GM21529 (cell line): Measurements from ENCODE around the gene PHKB.

Experiments used
- ATAC-seq: cut with Tn5 transposase; IDR thresholded peaks from one replicate; pipeline ENCODE4 v1.9.1; 2021; ENCODE audit not compliant: unreplicated experiment

PHKB gene

GRCh38 chr16:47611848-47612493, 150.8 kb downstream of the PHKB start:
- no peak for ATAC-seq

- no peak for ATAC-seq
These were observed 151.6 kb downstream of the PHKB start for GRCh38 chr16:47612711-47613110.

GRCh38 chr16:47613251-47613650, 152.1 kb downstream of the PHKB start:
- ATAC-seq: no peak

GRCh38 chr16:47617732-47618131, 156.6 kb downstream of the PHKB start:
- no peak for ATAC-seq

- ATAC-seq: no peak
These were observed 161.5 kb downstream of the PHKB start for GRCh38 chr16:47622451-47623176.

GRCh38 chr16:47624563-47624962, 163.4 kb downstream of the PHKB start:
- ATAC-seq: no peak

- ATAC-seq: no peak
These were observed 164.0 kb downstream of the PHKB start for GRCh38 chr16:47625115-47625567.

GRCh38 chr16:47626246-47626645, 165.1 kb downstream of the PHKB start:
- no peak for ATAC-seq

GRCh38 chr16:47627085-47627639, 166.0 kb downstream of the PHKB start:
- ATAC-seq: no peak

GRCh38 chr16:47627721-47628120, 166.6 kb downstream of the PHKB start:
- ATAC-seq: no peak

GRCh38 chr16:47631131-47631530, 170.0 kb downstream of the PHKB start:
- ATAC-seq: no peak

GRCh38 chr16:47634126-47634525, 173.0 kb downstream of the PHKB start:
- no peak for ATAC-seq

GRCh38 chr16:47634727-47635126, 173.6 kb downstream of the PHKB start:
- no peak for ATAC-seq

- ATAC-seq: no peak
These were observed 175.5 kb downstream of the PHKB start for GRCh38 chr16:47636501-47637099.

GRCh38 chr16:47638175-47638574, 177.0 kb downstream of the PHKB start:
- ATAC-seq: no peak

- no peak for ATAC-seq
These were observed 179.5 kb downstream of the PHKB start for GRCh38 chr16:47640661-47641060.

GRCh38 chr16:47643323-47644000, 182.3 kb downstream of the PHKB start:
- no peak for ATAC-seq

- ATAC-seq: no peak
These were observed 183.0 kb downstream of the PHKB start for GRCh38 chr16:47644166-47644565.

GRCh38 chr16:47644661-47645060, 183.5 kb downstream of the PHKB start:
- no peak for ATAC-seq

GRCh38 chr16:47646914-47647313, 185.8 kb downstream of the PHKB start:
- no peak for ATAC-seq

- ATAC-seq: no peak
These were observed 195.9 kb downstream of the PHKB start for GRCh38 chr16:47657032-47657431.
